ENCODE measurements around the gene ACE2. TPM values are rescaled to one million over a fixed set of nuclear protein-coding genes. Genes with fewer than 3 reads are reported as not detected.

ACE2 gene
- total RNA-seq, 2 experiments from 2014 or later: not detected

DNA sequence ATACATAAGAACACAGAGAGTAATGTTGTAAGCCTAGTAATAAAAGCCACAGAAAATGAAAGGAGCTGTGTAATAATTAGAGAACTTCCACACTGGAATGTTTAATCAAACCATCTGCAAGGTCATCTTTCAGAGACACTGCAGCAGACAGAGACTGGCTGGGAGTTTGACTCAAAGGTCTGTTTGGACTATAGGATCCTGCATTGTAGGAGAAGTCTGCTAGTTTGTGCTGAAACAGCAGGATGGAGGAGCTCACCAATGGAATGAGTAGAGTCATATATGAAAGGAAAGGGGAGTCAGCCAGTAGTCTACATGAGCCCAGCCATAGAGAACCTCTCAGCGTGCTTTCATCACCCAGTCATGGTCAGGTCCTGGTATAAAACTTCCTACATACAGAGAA, 4.5 kb upstream of the ACE2 start:
- H3K4me3 Mint-ChIP-seq: no peak overlapping the region

DNA sequence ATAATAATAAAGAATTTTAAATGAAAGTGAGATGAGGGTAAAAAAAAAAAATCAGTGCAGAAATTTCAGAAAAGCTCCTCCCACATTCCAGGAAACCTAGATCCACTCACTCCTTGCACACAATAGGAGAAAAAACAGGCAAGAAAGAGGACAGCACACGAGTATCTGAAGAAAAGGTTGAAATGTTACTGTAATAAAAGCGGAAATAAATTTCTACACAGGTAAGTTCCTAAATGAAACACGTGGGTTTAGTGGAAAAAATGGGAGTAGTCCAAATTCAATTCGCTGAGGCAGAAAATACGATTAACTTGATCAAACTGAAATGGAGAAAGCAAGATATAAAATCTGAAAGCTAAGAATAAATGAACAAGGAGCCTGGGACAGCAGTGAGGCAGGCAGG, 2.0 kb upstream of the ACE2 start:
- ChIA-PET CTCF (interaction anchor here (1.1 kb wide), 1 partner anchor 83 kb away, joined by 3 read pairs; no protein-coding TSS in a partner anchor), POLR2A (no interaction called here)
- Mint-ChIP-seq H3K9me3 (no peaks in the 10 kb centered on the region), H3K27me3 (peaks cover 3% of the 10 kb centered on the region), H3K4me1 (no peaks in the 10 kb centered on the region), H3K4me3 (no peak overlapping the region), H3K36me3 (ENCODE audit: low read depth) (no peaks in the 10 kb centered on the region), H3K27ac (no peak overlapping the region)
- DNase-seq: no peak

More for the DNA sequence above, 4.5 kb upstream of the ACE2 start:
- Mint-ChIP-seq H3K4me1 (no peaks in the 10 kb centered on the region), H3K36me3 (ENCODE audit: low read depth) (no peaks in the 10 kb centered on the region), H3K9me3 (no peaks in the 10 kb centered on the region), H3K27ac (no peak overlapping the region), H3K27me3 (peaks cover 3% of the 10 kb centered on the region)
- CTCF ChIA-PET: no interaction called here
- POLR2A ChIA-PET: no interaction called here
- DNase-seq: no peak

DNA sequence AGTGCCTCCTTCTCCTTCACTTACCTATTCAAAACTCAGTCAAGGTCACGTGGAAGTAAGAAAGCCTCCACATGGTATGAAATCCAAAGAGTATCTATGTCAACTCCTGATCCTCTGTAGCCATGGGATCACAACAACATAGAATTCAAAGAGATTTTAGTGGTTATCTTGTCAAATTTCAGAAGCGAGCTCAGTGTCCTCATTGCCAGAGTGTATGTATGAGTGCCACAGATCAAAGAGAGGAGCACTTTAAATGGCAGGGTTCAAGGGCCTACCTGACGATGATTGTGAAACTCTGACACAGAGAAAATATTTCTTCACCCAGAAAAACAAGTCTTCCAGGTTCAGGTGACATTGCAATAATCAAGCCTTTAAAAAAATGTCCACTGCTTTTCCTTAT, 1.2 kb upstream of the ACE2 start:
- CTCF ChIA-PET: interaction anchor here (1.1 kb wide), 1 partner anchor 82 kb away, joined by 3 read pairs; no protein-coding TSS in a partner anchor
- POLR2A ChIA-PET: no interaction called here
- no peak overlapping the region for H3K27ac Mint-ChIP-seq
- H3K4me3 Mint-ChIP-seq: no peak overlapping the region
- DNase-seq: no peak
- H3K4me1 Mint-ChIP-seq: no peaks in the 10 kb centered on the region
- no peaks in the 10 kb centered on the region for H3K9me3 Mint-ChIP-seq
- no peaks in the 10 kb centered on the region for H3K36me3 Mint-ChIP-seq (ENCODE audit: low read depth)
- peaks cover 2% of the 10 kb centered on the region for H3K27me3 Mint-ChIP-seq

DNA sequence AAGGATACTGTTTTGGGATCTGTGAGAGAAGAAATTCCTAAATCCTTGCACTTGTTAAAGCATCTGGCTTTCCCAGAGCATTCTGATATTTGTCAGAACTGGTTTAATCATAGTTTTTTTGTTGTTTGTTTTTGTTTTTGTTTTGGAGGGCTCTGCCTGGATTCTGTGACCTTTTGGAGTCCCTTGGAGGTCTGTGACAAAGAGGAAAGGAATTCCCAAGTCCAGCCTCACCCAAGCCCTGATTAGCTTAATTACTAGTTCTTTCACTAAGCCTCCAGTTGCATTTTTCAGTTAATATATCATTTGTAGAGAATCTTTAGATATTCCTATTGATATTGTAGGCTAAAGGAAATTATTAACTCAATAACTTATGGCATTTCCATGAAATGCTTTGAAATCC, 711 bp downstream of the ACE2 start:
- Mint-ChIP-seq H3K27ac (no peak overlapping the region), H3K27me3 (no peaks in the 10 kb centered on the region), H3K36me3 (ENCODE audit: low read depth) (no peaks in the 10 kb centered on the region), H3K9me3 (no peaks in the 10 kb centered on the region), H3K4me1 (no peaks in the 10 kb centered on the region), H3K4me3 (no peak overlapping the region)
- DNase-seq: no peak
- CTCF ChIA-PET: no interaction called here
- POLR2A ChIA-PET: no interaction called here

DNA sequence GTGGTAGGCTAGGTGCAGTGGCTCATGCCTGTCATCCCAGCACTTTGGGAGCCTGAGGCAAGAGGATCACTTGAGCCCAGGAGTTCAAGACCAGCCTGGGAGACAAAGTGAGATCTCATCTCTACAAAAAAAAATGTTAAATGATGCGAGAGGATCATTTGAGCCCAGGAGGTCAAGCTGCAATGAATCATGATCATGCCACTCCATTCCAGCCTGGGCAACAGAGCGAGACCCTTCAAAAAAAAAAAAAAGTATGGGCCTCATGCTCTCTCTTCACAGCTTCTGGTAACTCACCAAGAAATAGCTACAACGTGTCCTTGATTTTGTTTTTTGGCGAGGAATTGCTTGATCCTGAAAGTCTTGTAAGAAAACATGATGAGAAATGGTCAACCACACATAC, 1.3 kb downstream of the ACE2 start:
- ChIA-PET POLR2A (no interaction called here), CTCF (no interaction called here)
- no peak for DNase-seq
- no peak overlapping the region for H3K27ac Mint-ChIP-seq
- H3K36me3 Mint-ChIP-seq (ENCODE audit: low read depth): no peaks in the 10 kb centered on the region
- no peaks in the 10 kb centered on the region for H3K9me3 Mint-ChIP-seq
- H3K27me3 Mint-ChIP-seq: no peaks in the 10 kb centered on the region
- H3K4me3 Mint-ChIP-seq: no peak overlapping the region
- no peaks in the 10 kb centered on the region for H3K4me1 Mint-ChIP-seq

DNA sequence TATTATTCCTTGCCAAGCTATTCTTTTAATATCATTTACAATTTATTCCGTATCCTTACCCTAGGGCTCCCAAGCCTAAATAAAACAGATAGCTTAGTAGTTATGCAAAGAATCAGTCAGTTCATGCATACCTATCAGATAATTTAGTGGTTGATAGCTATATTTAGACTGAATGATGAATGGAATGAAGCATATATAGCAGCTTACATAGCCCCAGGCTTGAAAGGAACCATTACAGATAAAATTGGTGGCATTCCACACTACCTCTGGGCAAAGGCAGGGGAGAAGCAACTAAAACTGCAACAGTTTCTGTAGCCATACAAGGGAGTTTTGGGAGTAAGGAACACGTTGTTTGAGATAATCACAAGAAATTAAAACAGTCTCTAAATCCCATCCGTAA, 2.7 kb downstream of the ACE2 start:
- DNase-seq: no peak
- ChIA-PET CTCF (no interaction called here), POLR2A (no interaction called here)

DNA sequence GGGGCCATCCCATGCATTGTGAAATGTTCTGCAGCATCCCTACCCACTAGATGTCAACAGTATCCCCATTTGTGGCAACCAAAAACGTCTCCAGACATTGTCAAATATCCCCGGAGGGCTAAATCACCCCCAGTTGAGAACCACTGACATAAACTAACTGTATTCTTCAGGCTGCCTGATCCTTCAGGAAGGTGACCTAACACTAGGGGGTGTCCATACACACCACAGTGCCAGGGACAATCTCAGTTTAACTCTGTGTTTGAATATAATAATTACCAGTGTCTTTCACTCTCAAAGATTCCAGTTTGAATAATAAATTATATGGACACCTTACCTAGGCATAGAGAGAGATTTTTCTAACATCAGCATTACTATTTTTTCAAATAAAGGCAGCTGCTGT, 6.4 kb downstream of the ACE2 start:
- no peak overlapping the region for H3K27ac Mint-ChIP-seq
- no peak overlapping the region for H3K4me3 Mint-ChIP-seq
- ChIA-PET CTCF (no interaction called here), POLR2A (no interaction called here)
- H3K27me3 Mint-ChIP-seq: peaks cover 9% of the 10 kb centered on the region
- no peaks in the 10 kb centered on the region for H3K36me3 Mint-ChIP-seq (ENCODE audit: low read depth)
- no peaks in the 10 kb centered on the region for H3K9me3 Mint-ChIP-seq
- no peaks in the 10 kb centered on the region for H3K4me1 Mint-ChIP-seq
- DNase-seq: no peak

More for the DNA sequence above, 2.7 kb downstream of the ACE2 start:
- no peaks in the 10 kb centered on the region for H3K27me3 Mint-ChIP-seq
- no peaks in the 10 kb centered on the region for H3K36me3 Mint-ChIP-seq (ENCODE audit: low read depth)
- H3K4me1 Mint-ChIP-seq: no peaks in the 10 kb centered on the region
- H3K27ac Mint-ChIP-seq: no peak overlapping the region
- no peak overlapping the region for H3K4me3 Mint-ChIP-seq
- H3K9me3 Mint-ChIP-seq: no peaks in the 10 kb centered on the region

DNA sequence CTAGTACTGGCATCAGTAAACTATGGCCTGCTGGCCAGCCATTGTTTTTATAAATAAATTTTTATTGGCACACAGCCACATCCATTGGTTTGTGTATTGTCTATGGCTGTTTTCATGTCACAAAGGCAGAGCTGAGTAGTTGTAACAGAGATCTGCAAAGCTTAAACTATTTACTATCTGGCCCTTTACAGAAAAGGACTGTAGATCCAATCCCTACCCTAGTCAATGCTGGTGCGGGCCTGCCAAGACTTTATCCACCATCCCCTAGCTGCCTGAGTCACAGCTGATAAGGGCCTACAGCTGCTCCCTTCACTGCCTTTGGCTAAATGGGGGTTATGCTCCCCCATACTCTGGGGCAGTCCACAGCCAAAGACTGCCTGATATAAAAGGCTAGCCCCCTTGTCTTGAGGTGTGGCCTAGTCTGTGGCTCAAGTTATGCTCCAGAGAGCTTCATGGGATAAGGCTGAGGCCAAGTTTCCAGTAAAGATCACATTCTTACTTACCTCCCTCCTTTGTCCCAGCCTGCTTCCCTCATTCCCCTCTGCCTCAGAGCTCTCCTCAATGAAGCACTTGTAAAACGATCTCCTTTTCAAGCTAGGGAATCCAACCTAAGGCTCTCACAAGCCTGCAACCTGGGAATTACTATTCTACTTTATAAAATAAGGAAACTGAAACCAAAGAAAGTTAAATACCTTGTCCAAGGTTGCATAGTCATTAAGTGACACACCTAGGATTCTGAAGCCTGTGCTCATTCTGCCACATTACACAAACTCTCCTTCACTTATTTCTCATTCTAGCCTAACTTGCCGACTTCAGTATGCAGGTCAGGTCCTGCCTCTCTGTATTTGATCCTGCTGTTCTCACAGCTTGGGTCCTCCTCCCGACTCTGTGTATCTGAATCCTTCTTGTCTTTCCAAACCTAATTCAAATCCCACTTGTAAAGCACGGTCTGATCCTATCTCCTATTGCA, 20.7 kb downstream of the ACE2 start:
- Mint-ChIP-seq H3K4me1 (no peaks in the 10 kb centered on the region), H3K27ac (no peak overlapping the region), H3K36me3 (ENCODE audit: low read depth) (no peaks in the 10 kb centered on the region), H3K9me3 (no peaks in the 10 kb centered on the region), H3K4me3 (no peak overlapping the region), H3K27me3 (peaks cover 4% of the 10 kb centered on the region)
- no peak for DNase-seq
- ChIA-PET POLR2A (no interaction called here), CTCF (no interaction called here)

DNA sequence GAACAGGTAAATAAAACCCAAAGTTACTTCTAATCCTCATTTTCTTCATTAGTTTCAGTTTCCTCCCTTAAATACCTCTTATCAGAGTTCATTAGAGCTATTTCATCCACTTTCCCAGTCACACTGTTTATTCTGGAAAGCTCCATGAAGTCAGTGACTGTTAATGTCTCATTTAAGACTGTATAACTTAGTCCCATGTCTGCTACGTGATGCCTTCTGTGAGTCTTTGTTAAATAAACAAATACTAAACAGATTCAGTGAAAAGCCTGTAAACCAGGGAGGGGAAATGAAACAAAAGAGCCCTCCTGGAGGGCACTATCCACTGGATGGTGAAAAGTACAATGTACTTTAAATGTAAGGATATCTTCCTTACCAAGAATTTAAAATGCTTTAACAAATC, 24.7 kb downstream of the ACE2 start:
- ChIA-PET POLR2A (no interaction called here), CTCF (no interaction called here)
- Mint-ChIP-seq H3K9me3 (no peaks in the 10 kb centered on the region), H3K36me3 (ENCODE audit: low read depth) (no peaks in the 10 kb centered on the region), H3K4me1 (no peaks in the 10 kb centered on the region), H3K27ac (no peak overlapping the region), H3K27me3 (peaks cover 2% of the 10 kb centered on the region), H3K4me3 (no peak overlapping the region)
- no peak for DNase-seq

DNA sequence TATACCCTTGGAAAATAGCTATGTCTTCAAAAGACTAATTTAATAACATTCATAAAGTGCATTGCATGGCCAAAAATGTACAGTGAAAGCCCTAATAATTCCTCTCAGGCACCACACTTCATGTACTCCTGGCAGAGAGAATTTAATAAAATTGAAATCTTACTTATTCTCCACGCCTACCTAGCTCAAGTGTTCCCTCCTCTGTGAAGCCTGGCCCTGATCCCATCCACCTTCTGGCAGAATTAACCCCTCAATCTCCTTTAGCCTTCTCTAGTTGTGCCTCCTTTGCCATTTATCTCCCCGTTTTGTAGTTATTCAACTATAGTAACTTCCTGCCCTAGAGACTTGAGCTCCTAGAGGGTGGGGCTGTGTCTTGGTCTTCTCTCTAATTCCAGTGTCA, 26.7 kb downstream of the ACE2 start:
- Mint-ChIP-seq H3K4me1 (no peaks in the 10 kb centered on the region), H3K4me3 (no peak overlapping the region), H3K27ac (no peak overlapping the region), H3K27me3 (peaks cover 6% of the 10 kb centered on the region), H3K9me3 (no peaks in the 10 kb centered on the region), H3K36me3 (ENCODE audit: low read depth) (no peaks in the 10 kb centered on the region)
- ChIA-PET POLR2A (no interaction called here), CTCF (interaction anchor here (1.0 kb wide), 1 partner anchor 10 kb away, joined by 4 read pairs; no protein-coding TSS in a partner anchor)
- DNase-seq: no peak

DNA sequence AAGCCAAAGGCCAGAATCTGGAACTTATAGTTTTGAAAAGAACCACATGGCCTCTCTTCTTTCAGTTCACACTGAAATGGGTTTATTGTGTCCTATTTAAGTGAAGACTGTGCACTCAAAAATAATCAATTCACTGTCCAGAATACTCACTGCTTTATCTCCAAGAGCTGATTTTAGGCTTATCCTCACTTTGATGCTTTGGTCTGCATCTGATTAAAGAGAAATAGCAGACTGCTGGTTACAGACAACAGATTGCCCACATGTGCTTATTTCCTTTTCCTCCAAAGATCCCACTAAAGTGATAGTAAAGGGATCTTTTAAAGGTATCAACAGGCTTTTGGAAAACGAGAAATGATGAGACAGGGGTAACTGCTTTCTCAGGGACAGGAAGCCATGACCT, 30.6 kb downstream of the ACE2 start:
- Mint-ChIP-seq H3K4me1 (peaks cover 13% of the 10 kb centered on the region), H3K27ac (no peak overlapping the region), H3K9me3 (no peaks in the 10 kb centered on the region), H3K27me3 (peaks cover 6% of the 10 kb centered on the region), H3K36me3 (ENCODE audit: low read depth) (no peaks in the 10 kb centered on the region), H3K4me3 (no peak overlapping the region)
- ChIA-PET POLR2A (no interaction called here), CTCF (no interaction called here)
- DNase-seq: no peak

DNA sequence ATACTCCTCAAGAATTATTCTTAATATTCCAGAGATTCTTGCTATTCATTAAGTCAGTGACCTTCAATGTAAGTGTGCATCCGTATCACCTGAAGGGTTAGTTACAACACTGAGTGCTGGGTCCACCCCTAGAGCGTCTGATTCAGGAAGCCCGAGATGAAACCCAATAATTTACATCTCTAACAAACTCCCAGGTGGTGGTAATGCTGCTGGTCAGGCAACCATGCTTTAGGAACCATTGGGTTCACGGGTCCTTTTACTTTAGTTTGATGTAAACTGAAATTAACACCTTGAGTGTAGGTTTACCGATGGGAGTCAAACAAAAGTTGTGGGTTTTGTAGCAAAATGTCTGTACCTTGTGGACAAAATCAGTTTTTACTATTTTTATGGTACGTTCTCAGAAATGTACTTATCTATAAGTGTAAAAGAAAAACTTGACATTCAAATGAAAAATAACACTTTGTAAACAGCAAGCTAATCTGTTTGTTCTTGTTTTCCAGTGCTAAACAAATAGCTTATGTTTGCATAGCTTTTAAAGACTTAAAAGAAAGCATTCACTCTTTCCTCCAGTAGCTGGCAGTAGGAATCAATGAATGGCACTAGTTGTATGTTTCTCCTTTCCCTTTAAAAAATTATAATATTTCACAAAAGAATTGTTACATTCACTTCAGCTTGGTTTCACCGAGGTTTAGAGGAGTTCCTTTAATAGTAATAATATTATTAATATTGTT, 32.7 kb downstream of the ACE2 start:
- ChIA-PET POLR2A (no interaction called here), CTCF (no interaction called here)
- peaks cover 7% of the 10 kb centered on the region for H3K27me3 Mint-ChIP-seq
- H3K4me3 Mint-ChIP-seq: no peak overlapping the region
- no peaks in the 10 kb centered on the region for H3K36me3 Mint-ChIP-seq (ENCODE audit: low read depth)
- no peak for DNase-seq
- H3K27ac Mint-ChIP-seq: no peak overlapping the region
- peaks cover 13% of the 10 kb centered on the region for H3K4me1 Mint-ChIP-seq
- H3K9me3 Mint-ChIP-seq: no peaks in the 10 kb centered on the region

DNA sequence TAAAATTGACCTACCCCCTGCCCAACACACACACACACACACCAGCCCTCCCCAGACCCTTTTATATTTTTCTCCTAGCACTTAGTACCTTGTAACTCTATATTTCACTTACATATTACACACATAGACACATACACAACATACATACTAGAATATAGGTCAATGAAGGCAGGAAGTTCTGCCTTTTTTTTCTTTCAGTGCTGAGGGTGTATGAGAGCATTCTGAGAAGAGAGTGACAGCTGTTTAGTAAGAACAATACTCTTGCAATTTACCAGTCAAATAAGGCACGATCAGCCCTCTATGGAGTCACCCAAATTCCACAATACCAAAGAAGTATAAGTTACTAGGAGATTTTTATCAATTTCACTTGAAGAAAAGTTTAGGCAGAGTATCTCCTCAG, 33.5 kb downstream of the ACE2 start:
- H3K36me3 Mint-ChIP-seq (ENCODE audit: low read depth): no peaks in the 10 kb centered on the region
- no peak for DNase-seq
- H3K4me1 Mint-ChIP-seq: peaks cover 13% of the 10 kb centered on the region
- H3K4me3 Mint-ChIP-seq: no peak overlapping the region
- H3K9me3 Mint-ChIP-seq: no peaks in the 10 kb centered on the region
- H3K27me3 Mint-ChIP-seq: peaks cover 7% of the 10 kb centered on the region
- H3K27ac Mint-ChIP-seq: no peak overlapping the region
- CTCF ChIA-PET: no interaction called here
- POLR2A ChIA-PET: no interaction called here

DNA sequence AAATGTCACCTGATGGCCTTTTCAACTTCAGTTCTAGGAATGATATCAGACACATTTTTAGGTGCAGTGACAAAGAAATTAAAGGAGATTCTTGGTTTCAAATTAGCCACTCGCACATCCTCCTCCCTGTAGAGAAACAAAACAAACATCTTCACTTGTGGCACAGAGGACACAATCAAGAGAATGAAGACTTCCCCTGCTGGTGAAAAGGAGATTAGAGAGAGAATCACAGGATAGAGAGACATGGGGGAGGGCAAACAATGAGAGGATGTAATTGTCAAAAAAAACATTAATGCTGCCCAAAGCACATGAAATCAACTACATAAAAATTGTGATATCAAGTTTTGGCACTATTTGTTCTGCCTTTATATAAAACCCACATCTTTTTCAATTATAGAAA, 34.5 kb downstream of the ACE2 start:
- H3K27ac Mint-ChIP-seq: no peak overlapping the region
- POLR2A ChIA-PET: no interaction called here
- peaks cover 13% of the 10 kb centered on the region for H3K4me1 Mint-ChIP-seq
- H3K9me3 Mint-ChIP-seq: no peaks in the 10 kb centered on the region
- peaks cover 7% of the 10 kb centered on the region for H3K27me3 Mint-ChIP-seq
- no peak for DNase-seq
- CTCF ChIA-PET: no interaction called here
- no peaks in the 10 kb centered on the region for H3K36me3 Mint-ChIP-seq (ENCODE audit: low read depth)
- H3K4me3 Mint-ChIP-seq: no peak overlapping the region

All from activated CD4-positive, alpha-beta memory T cell treated with anti-CD3 and anti-CD28 coated beads, Interleukin-2, amount 10 ng/mL, durations not matched to agents 7 days and 5 days (primary cell).